Erythroblast (primary cell): Measurements from ENCODE around the gene ALDH1A2.

Experiments
- GATA1 ChIP-seq: IDR thresholded peaks from 2 replicates; pipeline ENCODE4 v1.6.1; 2011; ENCODE audit warnings: low read depth, mild to moderate bottlenecking, control low read depth, low read length, moderate library complexity
- POLR2A ChIP-seq: IDR thresholded peaks from 2 replicates; pipeline ENCODE4 v1.6.1; 2011; ENCODE audit warnings: mild to moderate bottlenecking, low read length

GRCh38 chr15:58081456-58081855 lies 15.9 kb upstream of the ALDH1A2 start:
- no peak for TF ChIP-seq POLR2A
- TF ChIP-seq GATA1, result no peak
